D721Med (cell line): ENCODE results near the gene C10orf105.

Experiments
- DNase-seq: peaks from one replicate; pipeline ENCODE4 v3.0.0; 2011; ENCODE audit warnings: low spot score; ENCODE audit not compliant: insufficient read length
- FAIRE-seq: peaks from 2 replicates; lab custom pipeline; 2011; peaks lifted over from hg19 to GRCh38; lab: Jason Lieb, UNC
- CTCF ChIP-seq: IDR thresholded peaks from 2 replicates; pipeline ENCODE4 v1.5.1; 2012; ENCODE audit warnings: mild to moderate bottlenecking, control low read depth; ENCODE audit not compliant: insufficient read depth; ENCODE audit errors: missing control alignments

The C10orf105 gene

GRCh38 chr10:71745664-71746250 lies 26.2 kb upstream of the C10orf105 start:
- no peak for TF ChIP-seq CTCF
- DNase-seq (no peak), FAIRE-seq (no peak)

DNA sequence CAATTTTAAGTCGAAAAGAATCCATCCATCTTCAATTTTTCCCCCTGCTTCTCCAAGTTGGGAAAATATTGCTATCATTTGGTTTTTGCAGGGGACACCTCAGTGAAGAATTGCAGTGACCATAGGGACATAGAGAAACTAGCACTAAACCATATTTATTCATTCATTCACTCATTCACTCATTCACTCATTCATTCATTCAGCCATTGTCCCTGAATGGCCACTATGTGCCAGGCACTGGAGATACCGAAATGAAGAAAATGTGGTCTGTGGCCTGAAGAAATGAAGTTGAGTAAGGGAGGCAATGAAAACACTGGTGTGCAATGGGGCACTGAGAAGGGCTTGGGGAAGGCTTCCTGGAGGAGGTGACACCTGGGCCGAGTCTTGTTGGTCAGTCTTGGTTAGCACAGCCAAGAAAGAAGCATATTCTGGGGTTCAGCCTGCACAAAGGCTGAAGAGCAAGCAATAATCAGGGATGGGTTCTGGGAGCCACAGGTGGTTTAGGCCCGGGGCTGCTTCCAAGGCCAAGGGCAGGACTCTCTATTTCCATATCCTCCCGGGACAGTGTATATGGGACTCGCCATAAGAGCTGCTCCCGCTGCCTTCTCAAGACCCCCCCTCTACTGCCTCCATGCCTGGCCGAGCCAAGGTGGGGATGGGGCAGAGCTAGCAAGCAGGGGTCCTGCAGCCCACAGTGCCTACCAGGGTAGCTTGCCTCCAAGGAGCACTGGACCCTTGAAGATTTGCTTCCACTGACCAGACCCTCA lies 25.5 kb upstream of the C10orf105 start:
- no peak for FAIRE-seq
- no peak for TF ChIP-seq CTCF
- DNase-seq = no peak

DNA sequence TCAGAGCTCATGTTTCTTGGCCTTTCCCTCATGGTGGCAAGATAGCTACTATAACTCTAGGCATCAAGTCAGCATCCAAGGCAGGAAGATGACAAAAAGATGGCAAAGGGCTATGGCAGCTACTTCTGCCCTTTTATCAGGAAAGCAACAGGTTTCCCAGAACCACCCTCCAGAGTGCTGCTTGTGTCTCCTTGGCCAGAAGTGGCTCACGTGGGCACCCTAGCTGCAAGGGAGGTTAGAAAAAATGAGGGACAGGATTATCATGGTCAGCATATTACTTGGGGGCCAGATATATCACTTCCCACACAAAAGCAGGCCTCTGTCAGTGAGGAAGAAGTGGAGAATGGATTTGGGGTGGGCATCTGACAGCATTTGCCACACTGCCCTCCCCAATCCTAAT lies 24.3 kb upstream of the C10orf105 start:
- no peak for TF ChIP-seq CTCF
- no peak for FAIRE-seq
- no peak for DNase-seq

GRCh38 chr10:71743089-71743838 lies 23.7 kb upstream of the C10orf105 start:
- TF ChIP-seq CTCF = no peak
- DNase-seq (no peak), FAIRE-seq (no peak)

- FAIRE-seq (no peak), DNase-seq (no peak)
- TF ChIP-seq CTCF = no peak
These were observed 22.9 kb upstream of the C10orf105 start for GRCh38 chr10:71742301-71743088.

GRCh38 chr10:71741671-71742070 lies 22.1 kb upstream of the C10orf105 start:
- no peak for FAIRE-seq
- DNase-seq = no peak
- TF ChIP-seq CTCF = no peak
